NOMO-1 treated with dmso at 0.1 percent for 144 hours (cell line): ENCODE results near the gene ARFIP1.
"Not testable (repeated sequence)": the region's sequence is repeated elsewhere in the genome, so short reads cannot be mapped to it uniquely, and the experiment has no call there.

ENCODE experiments used
- DNase-seq: peaks from one replicate; lab custom pipeline; 2025; ENCODE audit not compliant: unreplicated experiment; lab: John Stamatoyannopoulos, UW

Gene ARFIP1

DNA sequence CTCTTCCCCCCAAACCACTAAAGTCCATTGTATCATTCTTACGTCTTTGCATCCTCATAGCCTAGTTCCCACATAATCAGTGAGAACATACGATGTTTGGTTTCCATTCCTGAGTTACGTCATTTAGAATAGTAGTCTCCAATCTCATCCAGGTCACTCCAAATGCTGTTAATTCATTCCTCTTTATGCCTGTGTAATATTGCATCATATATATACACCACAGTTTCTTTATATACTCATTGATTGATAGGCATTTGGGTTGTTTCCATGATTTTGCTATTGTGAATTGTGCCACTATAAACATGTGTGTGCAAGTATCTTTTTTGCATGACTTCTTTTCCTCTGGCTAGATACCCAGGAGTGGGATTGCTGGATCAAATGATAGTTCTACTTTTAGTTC, 57.2 kb downstream of the ARFIP1 start:
- no peak for DNase-seq

DNA sequence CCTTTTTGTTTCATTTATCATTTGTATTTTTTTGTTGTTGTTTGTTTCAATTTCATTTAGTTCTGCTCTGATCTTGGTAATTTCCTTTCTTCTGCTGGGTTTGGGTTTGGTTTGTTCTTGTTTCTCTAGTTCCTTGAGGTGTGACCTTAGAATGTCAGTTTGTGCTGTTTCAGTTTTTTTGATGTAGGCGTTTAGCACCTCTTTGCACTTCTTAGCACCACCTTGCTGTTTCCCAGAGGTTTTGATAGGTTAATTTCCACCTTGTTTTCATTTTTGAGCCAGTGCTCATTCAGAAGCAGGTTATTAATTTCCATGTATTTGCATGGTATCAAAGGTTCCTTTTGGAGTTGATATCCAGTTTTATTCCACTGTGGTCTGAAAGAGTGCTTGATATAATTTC, 60.0 kb downstream of the ARFIP1 start:
- DNase-seq, result not testable (repeated sequence)

DNA sequence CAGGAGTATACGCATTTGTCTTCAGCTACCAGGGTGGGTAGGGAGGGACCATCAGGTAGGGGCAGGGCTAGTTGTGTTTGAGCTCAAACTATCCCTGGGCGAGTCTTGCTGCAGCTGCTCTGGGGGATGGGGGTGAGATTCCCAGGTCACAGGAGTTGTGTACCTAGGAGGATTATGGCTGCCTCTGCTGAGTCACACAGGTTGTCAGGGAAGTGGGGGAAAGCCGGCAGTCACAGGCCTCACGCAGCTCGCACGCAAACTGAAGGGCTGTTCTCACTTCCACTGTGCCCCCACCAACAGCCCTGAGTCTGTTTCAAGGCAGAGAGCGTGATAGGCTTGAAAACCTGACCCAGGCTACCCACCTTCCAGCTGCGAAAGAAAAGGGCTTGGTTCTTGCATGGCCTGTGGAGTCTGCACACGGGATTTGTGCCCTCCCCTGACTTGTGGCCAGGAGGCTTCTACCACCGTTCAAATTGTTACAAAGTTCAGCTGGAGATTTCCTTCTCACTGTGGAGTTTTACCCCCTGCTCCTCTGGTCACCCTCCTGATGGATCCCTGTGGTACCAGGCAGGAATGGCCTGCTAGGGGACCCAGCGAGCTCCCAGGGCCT, 63.8 kb downstream of the ARFIP1 start:
- no peak for DNase-seq

GRCh38 chr4:152847376-152847775, 67.6 kb downstream of the ARFIP1 start:
- no peak for DNase-seq

DNA sequence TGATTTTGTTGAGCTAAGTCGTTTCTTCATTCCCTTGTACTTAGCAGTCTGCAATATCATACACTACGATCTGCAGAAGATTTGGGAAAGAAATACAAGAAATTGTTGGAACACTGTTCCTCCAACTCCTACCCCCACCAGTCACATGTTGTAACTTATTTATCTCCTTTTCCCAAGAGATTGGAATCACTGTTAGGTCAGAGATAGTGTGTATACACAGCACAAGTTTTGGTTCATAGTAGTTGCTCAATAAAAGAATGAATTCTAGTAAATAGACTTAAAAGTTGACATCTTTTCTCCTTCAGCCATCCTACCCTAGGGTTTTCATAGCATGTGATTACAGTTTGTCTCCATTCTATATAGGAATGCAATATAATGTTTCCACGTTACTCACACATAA, 68.8 kb downstream of the ARFIP1 start:
- DNase-seq, result no peak

- no peak for DNase-seq
Measured at GRCh38 chr4:152849350-152849749, 69.6 kb downstream of the ARFIP1 start.

GRCh38 chr4:152850377-152850776, 70.6 kb downstream of the ARFIP1 start:
- peak; percentile 57 for DNase-seq

DNA sequence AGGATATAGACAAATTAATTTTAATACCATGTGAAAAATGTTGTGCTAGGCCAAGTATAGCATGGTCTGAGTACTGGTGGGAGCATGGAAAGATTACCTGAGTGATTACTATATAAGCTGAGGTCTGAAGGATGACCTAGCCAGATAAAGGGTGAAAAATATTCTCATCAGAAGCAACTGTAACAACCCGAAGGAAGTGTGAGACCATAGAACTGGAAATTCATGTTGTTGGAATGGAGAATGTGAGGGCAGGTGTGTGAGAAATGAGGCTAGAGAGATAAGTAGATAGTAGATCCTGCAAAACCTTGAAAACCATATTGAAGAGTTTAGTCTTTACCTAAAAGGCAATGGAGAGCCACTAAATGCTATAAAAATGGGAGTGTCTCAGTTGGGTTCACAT, 71.5 kb downstream of the ARFIP1 start:
- DNase-seq, result no peak

- no peak for DNase-seq
Measured at GRCh38 chr4:152853293-152853692, 73.5 kb downstream of the ARFIP1 start.

DNA sequence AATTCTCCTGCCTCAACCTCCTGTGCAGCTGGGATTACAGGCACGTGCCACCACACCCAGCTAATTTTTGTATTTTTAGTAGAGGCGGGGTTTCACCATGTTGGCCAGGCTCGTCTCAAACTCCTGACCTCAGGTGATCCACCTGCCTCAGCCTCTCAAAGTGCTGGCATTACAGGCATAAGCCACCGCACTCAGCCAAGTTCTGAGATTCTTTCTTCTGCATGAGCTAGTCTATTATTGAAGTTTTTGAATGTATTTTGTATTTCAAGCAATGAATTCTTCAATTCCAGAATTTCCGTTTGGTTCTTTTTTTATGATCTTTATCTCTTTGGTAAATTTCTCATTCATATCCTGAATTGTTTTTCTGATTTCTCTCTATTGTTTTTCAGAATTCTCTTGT, 74.3 kb downstream of the ARFIP1 start:
- not testable (repeated sequence) for DNase-seq

DNA sequence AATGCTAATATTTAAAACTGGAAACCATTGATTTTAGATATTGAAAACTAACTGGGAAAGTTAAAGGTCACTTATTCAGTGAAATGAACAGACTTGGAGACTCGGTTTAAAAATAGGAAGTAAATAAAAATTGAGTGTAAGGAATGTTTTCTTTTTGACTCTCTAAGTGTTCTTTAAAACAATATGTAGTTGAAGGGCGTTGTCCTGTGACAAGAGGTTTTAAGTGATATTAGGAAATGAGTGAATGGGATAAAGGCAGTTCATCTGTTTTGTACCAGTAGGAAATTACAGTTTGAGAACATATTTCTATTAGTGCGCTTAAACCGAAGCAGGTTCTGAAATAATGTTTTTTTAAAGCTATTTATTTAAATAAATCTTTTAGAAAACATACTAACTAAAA, 77.2 kb downstream of the ARFIP1 start:
- no peak for DNase-seq

- no peak for DNase-seq
Measured at GRCh38 chr4:152858934-152859333, 79.2 kb downstream of the ARFIP1 start.

DNA sequence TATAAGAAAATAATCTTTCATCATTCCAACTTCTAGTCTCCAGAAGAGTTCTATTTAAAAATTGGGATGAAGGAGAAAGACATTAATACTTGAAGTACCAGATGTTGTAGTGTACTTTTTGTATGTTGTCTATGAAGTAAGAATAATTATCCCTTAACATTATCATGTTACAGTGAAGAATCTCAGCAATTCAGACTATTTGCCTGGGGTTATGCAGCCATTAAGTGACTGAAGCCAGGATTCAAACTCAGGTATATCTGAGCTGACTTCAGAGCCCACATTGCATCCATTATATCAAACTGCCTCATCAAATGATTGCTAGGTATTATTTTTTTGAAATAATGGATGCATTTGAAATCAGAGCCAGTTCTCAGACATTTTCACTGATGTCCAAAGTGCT, 80.3 kb downstream of the ARFIP1 start:
- DNase-seq, result no peak

- no peak for DNase-seq
Measured at GRCh38 chr4:152862608-152863007, 82.9 kb downstream of the ARFIP1 start.

- DNase-seq, result no peak
Measured at GRCh38 chr4:152864361-152864760, 84.6 kb downstream of the ARFIP1 start.

GRCh38 chr4:152866432-152866993, 86.8 kb downstream of the ARFIP1 start:
- not testable (repeated sequence) for DNase-seq

DNA sequence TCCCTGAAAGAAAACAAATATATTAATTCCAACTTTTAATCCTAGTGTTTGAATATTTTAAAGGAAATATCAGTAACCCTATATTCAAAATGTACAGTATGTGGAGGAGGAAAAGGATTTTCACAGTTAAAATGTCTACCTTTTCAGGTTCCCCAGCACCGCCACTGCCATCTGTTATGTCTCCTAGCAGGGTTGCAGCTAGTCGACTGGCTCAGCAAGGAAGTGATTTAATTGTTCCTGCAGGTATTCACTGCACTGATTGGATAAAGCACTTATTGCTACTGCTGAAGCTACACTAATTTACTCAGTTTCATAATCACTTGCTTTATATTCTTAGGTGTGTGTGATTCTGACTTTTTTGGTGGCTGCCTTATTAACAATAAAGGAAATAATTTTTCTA, 90.9 kb downstream of the ARFIP1 start:
- no peak for DNase-seq

GRCh38 chr4:152875261-152875660, 95.5 kb downstream of the ARFIP1 start:
- DNase-seq, result no peak

DNA sequence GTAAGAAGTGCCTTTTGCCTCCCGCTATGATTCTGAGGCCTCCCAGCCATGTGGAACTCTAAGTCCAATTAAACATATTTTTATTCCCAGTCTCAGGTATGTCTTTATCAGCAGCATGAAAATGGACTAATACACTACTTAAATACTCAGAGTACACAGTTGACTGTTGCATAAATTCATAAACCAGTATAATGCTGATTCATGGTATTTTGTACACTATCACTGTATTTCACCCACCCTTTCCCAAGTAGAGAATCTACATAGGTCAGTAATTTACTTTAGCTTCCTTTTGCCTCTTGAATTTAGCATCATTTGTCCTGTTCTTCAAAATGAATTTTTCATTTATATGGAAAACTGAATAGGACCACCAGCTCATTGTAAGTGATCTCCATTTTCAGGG, 98.1 kb downstream of the ARFIP1 start:
- DNase-seq, result no peak

DNA sequence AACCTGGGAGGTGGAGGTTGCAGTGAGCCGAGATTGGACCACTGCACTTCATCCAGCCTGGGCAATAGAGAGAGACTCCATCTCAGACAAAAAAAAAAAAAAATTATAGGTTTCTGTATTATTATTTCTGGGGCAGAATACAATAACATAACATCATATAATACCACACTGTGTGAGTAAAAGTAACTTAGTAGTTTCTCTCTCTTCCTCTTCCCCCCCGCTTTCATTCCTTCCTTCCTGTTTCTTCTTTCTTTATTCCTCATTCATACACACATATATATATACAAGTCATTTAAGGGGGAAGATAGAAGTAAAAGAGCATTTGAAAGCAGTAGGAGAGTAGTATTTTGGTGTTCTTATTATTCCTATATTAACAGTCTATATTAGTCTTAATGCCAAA, 100.5 kb downstream of the ARFIP1 start:
- DNase-seq, result no peak

- no peak for DNase-seq
Measured at GRCh38 chr4:152881974-152882373, 102.2 kb downstream of the ARFIP1 start.

DNA sequence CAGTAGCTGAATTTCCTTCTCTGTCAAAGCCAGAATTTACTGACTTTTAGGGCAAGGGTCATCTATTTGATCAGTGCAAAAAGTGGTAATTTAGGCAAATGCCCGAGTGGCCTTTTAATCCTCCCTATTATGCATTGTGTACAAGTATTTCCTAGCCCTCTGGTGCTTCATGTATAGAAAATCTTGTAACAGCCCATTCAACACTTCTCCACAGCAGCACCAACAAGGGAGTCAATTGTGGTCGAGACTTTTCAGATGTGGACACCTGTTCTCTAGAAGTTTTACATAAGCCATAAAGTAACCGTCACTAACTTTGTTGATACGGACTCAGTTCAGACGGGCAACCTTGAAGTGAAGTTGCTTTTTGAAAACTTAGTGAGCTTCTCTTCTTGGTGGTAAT, 105.4 kb downstream of the ARFIP1 start:
- no peak for DNase-seq

- no peak for DNase-seq
Measured at GRCh38 chr4:152886201-152886600, 106.4 kb downstream of the ARFIP1 start.
